GM12874 (cell line): Measurements from ENCODE around the gene SCUBE3.

Experiments
- CTCF ChIP-seq: IDR thresholded peaks from 2 replicates; pipeline ENCODE4 v1.5.1; 2011; ENCODE audit warnings: low read depth, mild to moderate bottlenecking, control low read depth, low read length, moderate library complexity; ENCODE audit not compliant: insufficient read depth

The SCUBE3 gene

GRCh38 chr6:35197196-35197595, 16.6 kb upstream of the SCUBE3 start:
- no peak for TF ChIP-seq CTCF

- TF ChIP-seq CTCF = no peak
These were observed 13.9 kb upstream of the SCUBE3 start for GRCh38 chr6:35199866-35200265.

GRCh38 chr6:35202066-35202546, 11.7 kb upstream of the SCUBE3 start:
- TF ChIP-seq CTCF = no peak

GRCh38 chr6:35203152-35203670, 10.5 kb upstream of the SCUBE3 start:
- no peak for TF ChIP-seq CTCF

- TF ChIP-seq CTCF = no peak
These were observed 10.1 kb upstream of the SCUBE3 start for GRCh38 chr6:35203680-35204079.

GRCh38 chr6:35206346-35206745, 7.4 kb upstream of the SCUBE3 start:
- no peak for TF ChIP-seq CTCF

- no peak for TF ChIP-seq CTCF
These were observed 5.3 kb upstream of the SCUBE3 start for GRCh38 chr6:35208419-35208818.
